WTC11 (cell line): ENCODE data around the gene SDC1.

Source experiments
- AFF4 ChIP-seq: sonication (generic); formaldehyde crosslinking; IDR thresholded peaks from 2 replicates; pipeline ENCODE4 v1.8.1; 2023; ENCODE audit warnings: mild to moderate bottlenecking, missing genetic modification reagents, borderline replicate concordance
- ATF1 ChIP-seq: sonication (generic); formaldehyde crosslinking; IDR thresholded peaks from 2 replicates; pipeline ENCODE4 v1.8.1; 2023; ENCODE audit warnings: mild to moderate bottlenecking, moderate library complexity, missing genetic modification reagents
- CBFB ChIP-seq: sonication (generic); formaldehyde crosslinking; IDR thresholded peaks from 2 replicates; pipeline ENCODE4 v1.8.1; 2022; ENCODE audit warnings: mild to moderate bottlenecking, low read depth, missing genetic modification reagents
- CREB1 ChIP-seq: sonication (generic); formaldehyde crosslinking; IDR thresholded peaks from 2 replicates; pipeline ENCODE4 v1.8.0; 2023; ENCODE audit warnings: mild to moderate bottlenecking, missing genetic modification reagents
- CTCF ChIP-seq: fragments of 200-600 bp; IDR thresholded peaks from 2 replicates; pipeline ENCODE4 v1.8.0; 2022; ENCODE audit warnings: antibody characterized with exemption
- E2F5 ChIP-seq: sonication (generic); formaldehyde crosslinking; IDR thresholded peaks from 2 replicates; pipeline ENCODE4 v1.8.1; 2022; ENCODE audit warnings: mild to moderate bottlenecking, moderate library complexity, missing genetic modification reagents
- GABPB1 ChIP-seq: sonication (generic); formaldehyde crosslinking; IDR thresholded peaks from 2 replicates; pipeline ENCODE4 v1.8.1; 2023; ENCODE audit warnings: mild to moderate bottlenecking, missing genetic modification reagents
- IRF2 ChIP-seq: sonication (generic); formaldehyde crosslinking; IDR thresholded peaks from 2 replicates; pipeline ENCODE4 v1.8.0; 2022; ENCODE audit warnings: low read depth, missing genetic modification reagents, borderline replicate concordance
- JUN ChIP-seq: sonication (generic); formaldehyde crosslinking; IDR thresholded peaks from 2 replicates; pipeline ENCODE4 v1.8.0; 2023; ENCODE audit warnings: mild to moderate bottlenecking, missing genetic modification reagents
- MYBL2 ChIP-seq: sonication (generic); formaldehyde crosslinking; IDR thresholded peaks from 2 replicates; pipeline ENCODE4 v1.8.1; 2023; ENCODE audit warnings: mild to moderate bottlenecking, moderate library complexity, missing genetic modification reagents
- NR2C2 ChIP-seq: sonication (generic); formaldehyde crosslinking; IDR thresholded peaks from 2 replicates; pipeline ENCODE4 v1.8.0; 2022; ENCODE audit warnings: mild to moderate bottlenecking, missing genetic modification reagents
- TCF7 ChIP-seq: sonication (generic); formaldehyde crosslinking; IDR thresholded peaks from 2 replicates; pipeline ENCODE4 v1.8.0; 2022; ENCODE audit warnings: mild to moderate bottlenecking, low read depth, missing genetic modification reagents, moderate library complexity
- ZNF396 ChIP-seq: fragments of 250-450 bp; sonication (Bioruptor Pico); IDR thresholded peaks from 2 replicates; pipeline ENCODE4 v1.8.0; 2021; ENCODE audit warnings: mild to moderate bottlenecking, moderate library complexity, borderline replicate concordance
- ZNF671 ChIP-seq: fragments of 250-450 bp; sonication (Bioruptor Pico); IDR thresholded peaks from 2 replicates; pipeline ENCODE4 v1.8.0; 2021; ENCODE audit warnings: mild to moderate bottlenecking

- no peak for TF ChIP-seq CTCF
- no peak for TF ChIP-seq JUN (CRISPR knock-in tag)
- TF ChIP-seq ZNF396 (CRISPR knock-in tag), result no peak
- TF ChIP-seq MYBL2 (CRISPR knock-in tag), result no peak
- TF ChIP-seq ZNF671, result no peak
- TF ChIP-seq CBFB (CRISPR knock-in tag), result no peak
- no peak for TF ChIP-seq TCF7 (CRISPR knock-in tag)
- no peak for TF ChIP-seq IRF2 (CRISPR knock-in tag)
- no peak for TF ChIP-seq GABPB1 (CRISPR knock-in tag)
- no peak for TF ChIP-seq E2F5 (CRISPR knock-in tag)
- TF ChIP-seq ATF1 (CRISPR knock-in tag), result no peak
- no peak for TF ChIP-seq CREB1 (CRISPR knock-in tag)
- no peak for TF ChIP-seq NR2C2 (CRISPR knock-in tag)
- TF ChIP-seq AFF4 (CRISPR knock-in tag), result no peak
These were observed 60.0 kb downstream of the SDC1 start for GRCh38 chr2:20164734-20165478.
